H4 (cell line): ENCODE measurements around the gene SH2D5. TPM values are rescaled to one million over a fixed set of nuclear protein-coding genes. Genes with fewer than 3 reads are reported as not detected.
"Not testable (repeated sequence)": the region's sequence is repeated elsewhere in the genome, so short reads cannot be mapped to it uniquely, and the experiment has no call there.

Experiments
- DNase-seq: peaks from one replicate; pipeline ENCODE4 v3.0.0-alpha.2; 2015; ENCODE audit warnings: low spot score
- total RNA-seq: library from RNA; depleted of rRNA; stranded (reverse); fragments of >200 nt; shearing (Covaris generic); gene quantifications from 2 replicates; pipeline ENCODE4 v1.2.3, GENCODE V29; 2014

Gene SH2D5
- total RNA-seq, 1 experiment from 2014 or later: 0.56 TPM

DNA sequence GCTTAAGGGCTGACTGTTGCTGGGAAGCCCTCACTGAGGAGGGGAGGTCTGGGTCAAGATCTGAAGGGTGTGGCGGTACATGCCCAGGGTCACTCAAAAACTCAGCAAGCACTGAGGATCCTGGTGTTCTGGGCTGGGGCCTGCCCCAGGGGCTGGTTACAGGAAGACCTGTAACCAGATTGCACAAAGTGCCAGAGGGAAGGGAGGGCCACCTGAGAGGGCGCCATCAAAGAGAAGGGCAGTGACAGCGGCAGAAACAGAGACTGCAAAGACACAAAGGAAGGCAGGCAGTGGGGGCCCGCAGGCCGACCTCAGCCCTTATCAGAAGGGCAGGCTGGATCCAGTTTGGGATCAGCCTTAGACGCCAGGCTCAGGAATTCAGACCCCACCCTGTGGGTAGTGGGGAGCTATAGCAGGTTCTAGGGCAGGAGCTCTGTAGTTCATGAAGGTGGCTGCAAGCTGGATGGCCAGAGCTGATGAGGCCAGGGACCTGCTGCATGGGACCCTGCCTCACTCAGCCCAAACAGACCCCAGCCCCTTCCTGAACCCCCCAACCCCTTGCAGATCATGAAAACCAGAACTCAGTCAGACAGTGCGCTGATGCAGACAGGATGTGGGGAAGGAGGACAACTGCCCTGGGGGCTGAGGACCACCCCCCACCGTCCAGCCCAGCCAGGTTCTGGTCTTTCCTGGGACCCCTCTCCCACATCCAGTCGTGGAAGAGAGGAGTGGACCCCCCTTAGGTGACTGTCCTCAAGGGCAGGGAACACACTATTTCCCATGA lies 3.9 kb downstream of the SH2D5 start:
- DNase-seq: no peak

- DNase-seq: no peak
Observed at GRCh38 chr1:20727746-20728316, 4.7 kb downstream of the SH2D5 start.

DNA sequence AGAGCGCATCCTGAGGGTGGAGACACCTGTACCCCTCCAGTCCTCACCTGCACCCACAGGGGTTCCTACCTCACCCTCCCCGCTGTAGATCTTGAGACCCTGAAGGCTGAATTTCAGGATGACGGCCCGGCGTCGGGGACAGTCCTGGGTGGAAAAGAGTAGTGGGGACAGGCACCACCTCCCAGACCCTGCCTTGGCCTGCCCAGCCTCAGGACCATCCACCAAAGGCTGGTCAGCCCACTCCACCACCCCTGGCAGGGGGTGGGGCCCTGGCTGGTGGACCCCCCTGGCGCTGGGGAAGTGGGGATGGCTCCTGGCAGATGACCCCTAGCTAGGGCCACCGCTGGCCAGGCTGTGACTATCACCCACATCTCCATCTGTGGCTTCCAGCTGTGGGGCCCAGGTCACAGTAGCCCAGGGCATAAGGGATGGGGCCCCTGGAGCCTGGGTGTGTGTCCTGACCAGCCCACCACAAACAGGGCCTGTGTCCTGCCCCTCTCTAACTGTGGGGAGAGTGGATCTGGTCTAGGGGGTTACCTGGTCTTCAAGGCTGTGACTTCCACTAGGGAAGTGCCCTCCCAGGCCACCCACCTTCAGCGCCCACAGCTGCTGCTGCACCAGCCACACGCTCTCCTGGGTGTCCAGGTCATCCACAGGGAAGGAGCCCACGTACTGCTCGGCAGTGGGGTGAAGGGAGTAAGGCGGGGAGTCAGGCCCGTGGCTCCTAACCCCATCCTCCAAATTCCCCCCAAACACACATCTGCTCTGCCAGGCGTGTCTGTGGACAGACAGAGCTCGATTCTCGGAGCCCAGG lies 5.4 kb downstream of the SH2D5 start:
- no peak for DNase-seq

- no peak for DNase-seq
Observed at GRCh38 chr1:20726118-20726911, 6.2 kb downstream of the SH2D5 start.

- peak; percentile 28 for DNase-seq
Observed at GRCh38 chr1:20725189-20726117, 7.0 kb downstream of the SH2D5 start.

DNA sequence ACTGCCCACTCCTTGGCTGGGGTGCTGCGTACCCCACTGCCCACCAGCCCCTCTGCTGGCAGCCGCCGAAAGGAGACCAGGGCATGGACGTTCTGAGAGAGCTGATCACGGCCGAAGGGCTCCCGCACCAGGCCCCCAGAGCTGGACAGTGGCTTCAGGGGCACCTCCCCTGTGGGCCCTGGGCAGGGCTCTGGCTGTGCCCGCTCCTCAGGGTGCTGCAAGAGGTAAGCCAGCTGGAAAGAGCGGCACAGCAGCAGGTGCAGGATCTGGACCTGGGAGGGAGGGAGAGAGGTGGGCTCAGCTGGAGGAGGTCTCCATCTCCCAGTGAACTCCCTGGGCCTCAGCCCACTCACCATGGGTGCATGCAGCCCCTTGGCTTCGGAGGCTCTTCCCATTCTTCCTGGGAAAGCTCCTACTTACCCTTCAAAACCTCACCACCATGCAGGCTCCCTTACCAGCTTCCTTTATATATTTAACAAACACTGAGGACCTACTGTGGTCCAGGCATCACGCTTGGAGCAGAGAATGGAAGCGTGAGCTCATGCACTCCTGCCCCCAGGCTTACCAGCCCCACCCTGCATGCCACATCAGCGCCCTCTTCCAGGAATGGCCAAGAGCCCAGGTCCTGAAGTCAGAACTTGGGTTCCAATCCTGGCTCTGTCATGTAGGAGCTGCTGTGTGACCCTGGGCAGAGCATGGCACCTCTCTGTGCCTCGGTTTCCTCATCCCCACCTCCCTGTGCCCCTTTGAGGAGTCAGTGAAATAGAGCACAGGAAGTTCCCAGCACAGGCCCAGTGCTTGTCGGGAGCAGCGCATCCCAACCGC lies 7.9 kb downstream of the SH2D5 start:
- DNase-seq: no peak

- no peak for DNase-seq
Observed at GRCh38 chr1:20723537-20724363, 8.8 kb downstream of the SH2D5 start.

GRCh38 chr1:20723159-20723536 lies 9.4 kb downstream of the SH2D5 start:
- no peak for DNase-seq

DNA sequence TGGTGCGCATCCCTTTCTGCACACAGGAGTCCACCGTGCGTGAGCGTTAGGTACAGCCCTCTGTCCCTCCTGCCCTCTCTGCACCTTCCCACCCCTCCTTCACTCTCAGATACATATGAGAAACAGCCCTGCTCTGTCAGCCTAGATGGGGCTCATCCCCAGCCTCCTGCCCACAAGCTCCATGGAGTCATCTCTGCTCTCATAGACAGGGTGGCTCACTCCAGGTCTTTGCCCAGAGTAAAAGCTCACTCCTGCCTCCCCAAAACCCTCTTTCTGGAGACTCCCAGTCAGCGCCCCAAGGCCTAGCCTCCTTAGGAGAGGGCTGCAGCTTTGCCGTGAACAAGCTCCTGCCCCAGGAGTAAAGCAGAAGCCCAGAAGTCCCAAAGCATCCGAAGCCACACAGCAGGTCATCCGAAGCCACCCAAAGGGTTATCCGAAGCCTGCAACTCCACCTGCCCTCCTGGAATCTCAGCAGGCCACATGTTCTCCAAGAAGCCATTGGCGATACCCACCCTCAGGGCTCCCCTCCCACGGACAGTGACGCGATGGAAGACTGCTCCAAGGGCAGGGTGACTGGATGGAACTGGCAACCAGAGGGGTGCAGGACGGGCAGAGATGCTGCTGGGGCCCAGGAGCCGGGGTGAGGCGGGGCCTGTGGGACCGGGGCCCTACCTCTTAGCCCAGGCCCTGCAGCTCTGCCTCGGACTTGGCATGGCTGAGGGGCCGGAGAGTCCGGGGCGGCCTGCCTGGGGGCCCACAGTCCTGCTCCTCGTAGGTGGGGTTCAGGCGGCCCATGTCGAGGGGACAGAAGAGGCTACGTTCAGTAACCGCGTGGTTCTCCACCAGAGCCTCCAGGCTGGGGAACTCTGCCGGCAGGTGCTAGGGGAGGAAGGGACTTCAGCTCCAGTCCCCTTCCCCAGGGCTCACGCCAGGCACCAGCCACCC lies 11.1 kb downstream of the SH2D5 start:
- DNase-seq: no peak

GRCh38 chr1:20720631-20721091 lies 11.8 kb downstream of the SH2D5 start:
- no peak for DNase-seq

DNA sequence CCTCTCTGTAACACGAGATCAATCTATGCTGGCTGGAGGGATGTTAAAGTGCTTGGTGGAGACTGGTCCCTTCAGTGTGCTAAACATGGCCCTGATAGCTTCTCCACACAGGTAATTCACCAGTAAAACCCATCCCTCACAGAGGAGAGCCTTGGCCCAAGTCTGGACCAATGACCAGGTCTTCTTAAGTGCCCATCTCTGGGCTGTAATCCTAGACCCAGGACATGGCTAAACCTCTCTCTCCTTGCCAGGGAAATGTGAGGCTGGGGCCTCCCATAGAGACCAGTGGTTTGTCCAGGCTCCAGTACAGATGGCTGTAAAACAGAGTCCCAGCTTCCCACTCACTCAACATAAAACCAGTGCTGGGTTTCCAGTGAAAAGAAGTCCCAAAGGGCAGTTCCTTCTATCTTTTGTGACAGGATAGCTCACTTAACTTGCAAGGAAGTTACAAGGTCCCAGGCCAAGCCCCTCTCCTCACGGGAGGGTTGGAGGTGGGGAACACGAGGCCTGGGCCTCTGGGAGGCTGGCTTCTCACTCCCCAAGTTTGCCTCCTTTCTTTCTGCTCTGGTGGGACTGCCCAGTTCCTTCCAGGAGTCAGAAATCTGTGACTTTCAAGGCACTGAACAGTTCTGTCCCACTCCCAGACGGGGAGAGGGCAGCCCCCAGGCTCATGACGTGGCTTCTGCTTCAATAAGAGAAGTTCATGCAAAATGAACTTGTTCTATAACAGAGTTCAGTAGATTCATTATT lies 12.5 kb downstream of the SH2D5 start:
- DNase-seq: no peak

DNA sequence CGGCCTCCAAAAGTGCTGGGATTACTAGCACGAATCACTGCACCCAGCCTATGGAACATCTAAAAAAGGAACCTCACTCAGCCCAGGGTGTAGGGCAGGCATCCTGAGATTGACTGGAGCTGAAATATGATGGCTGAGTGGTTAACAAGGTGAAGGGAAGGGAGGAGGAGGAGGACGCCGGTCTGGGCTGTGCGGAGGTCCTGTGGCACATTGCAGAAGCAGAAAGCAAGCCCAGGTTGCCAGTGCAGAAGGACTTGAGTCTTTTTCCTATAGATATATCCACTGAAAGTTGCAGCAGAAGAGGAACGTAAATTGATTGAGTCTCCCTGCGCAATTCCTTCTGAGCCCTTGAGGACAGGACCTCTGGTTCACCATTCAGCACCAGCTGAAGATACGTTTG lies 13.2 kb downstream of the SH2D5 start:
- no peak for DNase-seq

DNA sequence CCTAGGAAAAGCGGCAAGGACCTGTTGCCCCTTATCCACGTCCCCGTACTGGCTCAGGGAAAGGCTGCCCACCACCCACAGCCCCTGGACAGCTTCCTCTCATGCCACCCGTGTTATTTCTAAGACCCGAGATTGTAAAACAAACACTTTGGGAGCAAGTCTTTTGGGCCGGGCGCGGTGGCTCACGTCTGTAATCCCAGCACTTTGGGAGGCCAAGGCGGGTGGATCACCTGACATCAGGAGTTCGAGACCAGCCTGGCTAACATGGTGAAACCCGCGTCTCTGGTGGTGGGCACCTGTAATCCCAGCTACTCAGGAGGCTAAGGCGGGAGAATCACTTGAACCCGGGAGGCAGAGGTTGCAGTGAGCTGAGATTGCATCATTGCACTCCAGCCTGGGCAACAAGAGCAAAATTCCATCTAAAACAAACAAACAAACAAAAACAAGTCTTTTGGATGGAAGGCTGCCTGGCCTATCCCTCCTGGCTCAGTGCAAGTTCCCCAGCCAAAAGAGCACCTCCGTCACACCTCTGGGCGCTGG lies 14.1 kb downstream of the SH2D5 start:
- DNase-seq: not testable (repeated sequence)

DNA sequence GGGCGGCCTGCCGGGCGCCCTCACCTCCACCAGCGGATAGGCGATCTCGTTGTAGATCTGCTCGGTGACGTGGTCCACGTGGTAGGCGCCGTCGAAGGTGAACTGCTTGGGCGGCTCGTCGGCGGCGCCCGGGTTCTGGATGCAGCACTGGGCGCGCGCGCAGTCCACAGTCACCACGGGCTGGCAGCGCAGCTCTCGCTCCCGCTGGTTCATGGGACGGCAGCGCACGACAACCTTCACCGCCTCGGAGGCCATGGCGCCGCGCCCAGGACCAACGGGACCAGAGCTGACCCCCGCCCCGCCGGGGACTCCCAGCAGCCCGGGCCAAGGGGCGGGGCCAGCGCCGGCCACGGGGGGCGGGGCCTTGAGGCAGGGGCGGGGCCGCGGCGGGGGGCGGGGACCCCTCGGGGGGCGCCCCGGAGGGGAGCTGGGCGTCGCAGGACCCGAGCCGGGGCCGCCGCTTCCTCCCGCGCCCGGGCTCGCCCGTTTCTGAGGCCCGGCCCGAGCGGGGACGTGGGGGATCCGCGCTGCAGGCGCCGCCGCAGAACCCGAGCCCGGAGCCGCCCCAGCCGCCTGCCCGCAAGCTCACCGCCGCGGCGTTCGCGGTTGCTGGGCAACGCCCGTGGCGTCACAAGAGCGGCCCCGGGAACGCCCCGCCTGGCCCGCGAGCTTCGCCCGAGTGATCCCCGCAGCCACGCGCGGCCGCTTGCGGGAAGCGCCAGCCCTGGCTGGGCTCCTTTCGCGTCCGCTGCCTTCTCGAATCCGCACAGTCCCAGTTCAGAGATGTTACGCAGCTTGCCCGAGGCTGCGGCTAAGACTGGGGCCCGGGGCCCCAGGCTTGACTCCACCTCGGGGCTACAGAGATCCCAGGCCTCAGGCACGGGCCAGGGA lies 14.8 kb downstream of the SH2D5 start, which contains the start of gene KIF17:
Gene KIF17, minus strand, starts transcription at position 556 of the 891 bp plus-strand sequence. Its CDS starts 301 bp downstream, at position 255.
- DNase-seq: no peak

- DNase-seq: no peak
Observed at GRCh38 chr1:20716232-20716631, 16.3 kb downstream of the SH2D5 start.

- no peak for DNase-seq
Observed at GRCh38 chr1:20715406-20715805, 17.1 kb downstream of the SH2D5 start.
